ENCODE measurements around the gene NR3C2.

The NR3C2 gene

GRCh38 chr4:148344941-148345340 lies 97.3 kb downstream of the NR3C2 start (continued):
- TF ChIP-seq CREB5 (CRISPR knock-in tag; IDR thresholded peaks at IDR 0.05; ENCODE audit: low read depth) (no peak), TCF4 (CRISPR knock-in tag; IDR thresholded peaks at IDR 0.05; ENCODE audit: borderline replicate concordance) (no peak), POU6F1 (CRISPR knock-in tag; IDR thresholded peaks at IDR 0.05; ENCODE audit: borderline replicate concordance, low read depth) (no peak)

GRCh38 chr4:148344352-148344751 lies 97.9 kb downstream of the NR3C2 start:
- no peak for TF ChIP-seq SNAI2 (CRISPR knock-in tag; IDR thresholded peaks at IDR 0.05)
- no peak for TF ChIP-seq TSHZ2 (CRISPR knock-in tag; IDR thresholded peaks at IDR 0.05)
- no peak for TF ChIP-seq CREB5 (CRISPR knock-in tag; IDR thresholded peaks at IDR 0.05; ENCODE audit: low read depth)
- no peak for TF ChIP-seq ISL1 (CRISPR knock-in tag; IDR thresholded peaks at IDR 0.05)
- no peak for TF ChIP-seq POU6F1 (CRISPR knock-in tag; IDR thresholded peaks at IDR 0.05; ENCODE audit: borderline replicate concordance, low read depth)
- no peak for TF ChIP-seq GLIS3 (CRISPR knock-in tag; IDR thresholded peaks at IDR 0.05)
- no peak for TF ChIP-seq CSRNP3 (CRISPR knock-in tag; IDR thresholded peaks at IDR 0.05)
- no peak for TF ChIP-seq ZFP3 (CRISPR knock-in tag; IDR thresholded peaks at IDR 0.05)
- TF ChIP-seq TCF4 (CRISPR knock-in tag; IDR thresholded peaks at IDR 0.05; ENCODE audit: borderline replicate concordance): no peak
- no peak for TF ChIP-seq ESRRG (CRISPR knock-in tag; IDR thresholded peaks at IDR 0.05)
- no peak for TF ChIP-seq ZFP30 (CRISPR knock-in tag; IDR thresholded peaks at IDR 0.05)
- TF ChIP-seq RARB (CRISPR knock-in tag; IDR thresholded peaks at IDR 0.05): no peak
- TF ChIP-seq ZNF70 (CRISPR knock-in tag; IDR thresholded peaks at IDR 0.05): no peak
- no peak for TF ChIP-seq BACH2 (CRISPR knock-in tag; IDR thresholded peaks at IDR 0.05; ENCODE audit: borderline replicate concordance)
- no peak for TF ChIP-seq CSDC2 (CRISPR knock-in tag; IDR thresholded peaks at IDR 0.05)
- no peak for TF ChIP-seq ARNTL (CRISPR knock-in tag; IDR thresholded peaks at IDR 0.05; ENCODE audit: borderline replicate concordance, low read depth)
- ATAC-seq: no peak

- ATAC-seq: no peak
- TF ChIP-seq RARB (CRISPR knock-in tag; IDR thresholded peaks at IDR 0.05) (no peak), CSRNP3 (CRISPR knock-in tag; IDR thresholded peaks at IDR 0.05) (no peak), TOX (CRISPR knock-in tag; IDR thresholded peaks at IDR 0.05; ENCODE audit: borderline replicate concordance) (no peak), CREB5 (CRISPR knock-in tag; IDR thresholded peaks at IDR 0.05; ENCODE audit: low read depth) (no peak), OSR1 (CRISPR knock-in tag; IDR thresholded peaks at IDR 0.05) (no peak), TSHZ2 (CRISPR knock-in tag; IDR thresholded peaks at IDR 0.05) (no peak), CSDC2 (CRISPR knock-in tag; IDR thresholded peaks at IDR 0.05) (no peak), ZFP30 (CRISPR knock-in tag; IDR thresholded peaks at IDR 0.05) (no peak), PPARA (CRISPR knock-in tag; IDR thresholded peaks at IDR 0.05; ENCODE audit: borderline replicate concordance) (no peak), ISL1 (CRISPR knock-in tag; IDR thresholded peaks at IDR 0.05) (no peak), ARNTL (CRISPR knock-in tag; IDR thresholded peaks at IDR 0.05; ENCODE audit: borderline replicate concordance, low read depth) (no peak)
Observed at GRCh38 chr4:148341980-148342800, 100.0 kb downstream of the NR3C2 start.
